ENCODE measurements around the gene TNFRSF4.

- TF ChIP-seq ZNF274 (IDR thresholded peaks at IDR 0.05; ENCODE audit: low read depth, low read length) (no peak), YY1 (IDR thresholded peaks at IDR 0.05; ENCODE audit: insufficient read depth, insufficient read length) (no peak), SUZ12 (IDR thresholded peaks at IDR 0.05; ENCODE audit: extremely low read depth, insufficient read depth, insufficient read length) (no peak)
Observed at GRCh38 chr1:1204425-1204920, 9.5 kb downstream of the TNFRSF4 start.
